ENCODE measurements around the gene KIF12.

Gene KIF12

GRCh38 chr9:114116126-114116747, 17.1 kb upstream of the KIF12 start:
- H3K36me3 ChIP-seq (replicated peaks) = no peaks in the 10 kb centered on the region
- in situ Hi-C loops (cut with HindIII; ENCODE audit: low pct_ligation_motif_present, low sequenced_read_pairs) = no loop called here
- TF ChIP-seq CTCF (IDR thresholded peaks at IDR 0.05; ENCODE audit: low read depth, low read length, missing control alignments) = no peak
- H3K27me3 ChIP-seq (replicated peaks) = peaks cover 22% of the 10 kb centered on the region
- DNase-seq = no peak
- no peak overlapping the region for H3K4me3 ChIP-seq (ENCODE audit: low read depth, low read length)
- H3K27ac ChIP-seq = no peak overlapping the region

GRCh38 chr9:114115654-114116125, 16.6 kb upstream of the KIF12 start:
- Histone ChIP-seq H3K27ac (no peak overlapping the region), H3K4me3 (ENCODE audit: low read depth, low read length) (no peak overlapping the region), H3K27me3 (replicated peaks) (peaks cover 17% of the 10 kb centered on the region), H3K36me3 (replicated peaks) (no peaks in the 10 kb centered on the region)
- in situ Hi-C loops (cut with HindIII; ENCODE audit: low pct_ligation_motif_present, low sequenced_read_pairs) = no loop called here
- DNase-seq = no peak
- no peak for TF ChIP-seq CTCF (IDR thresholded peaks at IDR 0.05; ENCODE audit: low read depth, low read length, missing control alignments)

- Histone ChIP-seq H3K27me3 (replicated peaks) (peaks cover 14% of the 10 kb centered on the region), H3K36me3 (replicated peaks) (no peaks in the 10 kb centered on the region), H3K27ac (no peak overlapping the region), H3K4me3 (ENCODE audit: low read depth, low read length) (no peak overlapping the region)
- in situ Hi-C loops (cut with HindIII; ENCODE audit: low pct_ligation_motif_present, low sequenced_read_pairs) = no loop called here
- no peak for DNase-seq
- no peak for TF ChIP-seq CTCF (IDR thresholded peaks at IDR 0.05; ENCODE audit: low read depth, low read length, missing control alignments)
Measured at GRCh38 chr9:114114364-114114763, 15.3 kb upstream of the KIF12 start.

- in situ Hi-C loops (cut with HindIII; ENCODE audit: low pct_ligation_motif_present, low sequenced_read_pairs) = no loop called here
- no peak for TF ChIP-seq CTCF (IDR thresholded peaks at IDR 0.05; ENCODE audit: low read depth, low read length, missing control alignments)
- H3K27ac ChIP-seq = no peak overlapping the region
- peak; percentile 22 for DNase-seq
- H3K36me3 ChIP-seq (replicated peaks) = no peaks in the 10 kb centered on the region
- peaks cover 12% of the 10 kb centered on the region for H3K27me3 ChIP-seq (replicated peaks)
- no peak overlapping the region for H3K4me3 ChIP-seq (ENCODE audit: low read depth, low read length)
Measured at GRCh38 chr9:114112778-114113584, 13.9 kb upstream of the KIF12 start.

- H3K27ac ChIP-seq = no peak overlapping the region
- no peak for TF ChIP-seq CTCF (IDR thresholded peaks at IDR 0.05; ENCODE audit: low read depth, low read length, missing control alignments)
- no peak for DNase-seq
Measured at GRCh38 chr9:114112325-114112724, 13.2 kb upstream of the KIF12 start.

More at GRCh38 chr9:114112325-114112724, 13.2 kb upstream of the KIF12 start:
- Histone ChIP-seq H3K4me3 (ENCODE audit: low read depth, low read length) (no peak overlapping the region), H3K36me3 (replicated peaks) (no peaks in the 10 kb centered on the region), H3K27me3 (replicated peaks) (peaks cover 7% of the 10 kb centered on the region)
- in situ Hi-C loops (cut with HindIII; ENCODE audit: low pct_ligation_motif_present, low sequenced_read_pairs) = no loop called here

Measured in brain microvascular endothelial cell (primary cell).